Measurements from ENCODE around the gene PGM2.

Gene PGM2

GRCh38 chr4:37903901-37904300 is 77.4 kb downstream of the PGM2 start:
- no peak for DNase-seq

GRCh38 chr4:37904824-37905223 is 78.3 kb downstream of the PGM2 start:
- DNase-seq, result no peak

- DNase-seq, result no peak
Observed at GRCh38 chr4:37905533-37906169, 79.2 kb downstream of the PGM2 start.

GRCh38 chr4:37908488-37909331 is 82.2 kb downstream of the PGM2 start:
- DNase-seq, result no peak

GRCh38 chr4:37909332-37910090 is 83.0 kb downstream of the PGM2 start:
- no peak for DNase-seq

- DNase-seq, result no peak
Observed at GRCh38 chr4:37910091-37910486, 83.6 kb downstream of the PGM2 start.

Data from T1000 (cell line).